Measurements from ENCODE around the gene CAMK2B.

GRCh38 chr7:44267178-44267577, 58.2 kb downstream of the CAMK2B start:
- TF ChIP-seq EZH2 (IDR thresholded peaks at IDR 0.05; ENCODE audit: low read length), result no peak
- TF ChIP-seq, protein P1, sequence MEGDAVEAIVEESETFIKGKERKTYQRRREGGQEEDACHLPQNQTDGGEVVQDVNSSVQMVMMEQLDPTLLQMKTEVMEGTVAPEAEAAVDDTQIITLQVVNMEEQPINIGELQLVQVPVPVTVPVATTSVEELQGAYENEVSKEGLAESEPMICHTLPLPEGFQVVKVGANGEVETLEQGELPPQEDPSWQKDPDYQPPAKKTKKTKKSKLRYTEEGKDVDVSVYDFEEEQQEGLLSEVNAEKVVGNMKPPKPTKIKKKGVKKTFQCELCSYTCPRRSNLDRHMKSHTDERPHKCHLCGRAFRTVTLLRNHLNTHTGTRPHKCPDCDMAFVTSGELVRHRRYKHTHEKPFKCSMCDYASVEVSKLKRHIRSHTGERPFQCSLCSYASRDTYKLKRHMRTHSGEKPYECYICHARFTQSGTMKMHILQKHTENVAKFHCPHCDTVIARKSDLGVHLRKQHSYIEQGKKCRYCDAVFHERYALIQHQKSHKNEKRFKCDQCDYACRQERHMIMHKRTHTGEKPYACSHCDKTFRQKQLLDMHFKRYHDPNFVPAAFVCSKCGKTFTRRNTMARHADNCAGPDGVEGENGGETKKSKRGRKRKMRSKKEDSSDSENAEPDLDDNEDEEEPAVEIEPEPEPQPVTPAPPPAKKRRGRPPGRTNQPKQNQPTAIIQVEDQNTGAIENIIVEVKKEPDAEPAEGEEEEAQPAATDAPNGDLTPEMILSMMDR (optimal IDR thresholded peaks at IDR 0.05 in 1 of 3, IDR thresholded peaks at IDR 0.05 in 1 of 3, conservative IDR thresholded peaks at IDR 0.05 in 1 of 3; ENCODE audit: extremely low read depth in 1 of 3, insufficient read depth in 2 of 3, low read length in 3 of 3), result no peak
